ENCODE measurements around the gene CHD6.

CHD6 gene

GRCh38 chr20:41560970-41561369 is 57.2 kb downstream of the CHD6 start:
- no peak for ATAC-seq
- TF ChIP-seq PPARA (CRISPR knock-in tag; IDR thresholded peaks at IDR 0.05; ENCODE audit: borderline replicate concordance), result no peak
- TF ChIP-seq TSHZ2 (CRISPR knock-in tag; IDR thresholded peaks at IDR 0.05), result no peak
- TF ChIP-seq ARNTL (CRISPR knock-in tag; IDR thresholded peaks at IDR 0.05; ENCODE audit: borderline replicate concordance, low read depth), result no peak
- TF ChIP-seq TCF4 (CRISPR knock-in tag; IDR thresholded peaks at IDR 0.05; ENCODE audit: borderline replicate concordance), result no peak
- TF ChIP-seq CREB5 (CRISPR knock-in tag; IDR thresholded peaks at IDR 0.05; ENCODE audit: low read depth), result no peak
- TF ChIP-seq ZNF565 (CRISPR knock-in tag; conservative IDR thresholded peaks at IDR 0.05; ENCODE audit: low read depth), result no peak
- TF ChIP-seq ZFP30 (CRISPR knock-in tag; IDR thresholded peaks at IDR 0.05), result no peak
- TF ChIP-seq BACH2 (CRISPR knock-in tag; IDR thresholded peaks at IDR 0.05; ENCODE audit: borderline replicate concordance), result no peak

GRCh38 chr20:41559658-41560057 is 58.5 kb downstream of the CHD6 start:
- TF ChIP-seq RARB (CRISPR knock-in tag; IDR thresholded peaks at IDR 0.05), result no peak
- TF ChIP-seq CSRNP3 (CRISPR knock-in tag; IDR thresholded peaks at IDR 0.05), result no peak
- no peak for ATAC-seq

GRCh38 chr20:41553142-41553879 is 64.9 kb downstream of the CHD6 start:
- no peak for TF ChIP-seq ESRRG (CRISPR knock-in tag; IDR thresholded peaks at IDR 0.05)
- TF ChIP-seq CREB5 (CRISPR knock-in tag; IDR thresholded peaks at IDR 0.05; ENCODE audit: low read depth), result no peak
- no peak for TF ChIP-seq ZC3H10 (CRISPR knock-in tag; IDR thresholded peaks at IDR 0.05)
- TF ChIP-seq PATZ1 (CRISPR knock-in tag; IDR thresholded peaks at IDR 0.05; ENCODE audit: borderline replicate concordance), result no peak
- no peak for TF ChIP-seq ZNF70 (CRISPR knock-in tag; IDR thresholded peaks at IDR 0.05)
- TF ChIP-seq GLIS3 (CRISPR knock-in tag; IDR thresholded peaks at IDR 0.05), result no peak
- no peak for TF ChIP-seq TCF4 (CRISPR knock-in tag; IDR thresholded peaks at IDR 0.05; ENCODE audit: borderline replicate concordance)
- TF ChIP-seq PPARA (CRISPR knock-in tag; IDR thresholded peaks at IDR 0.05; ENCODE audit: borderline replicate concordance), result no peak
- TF ChIP-seq BACH2 (CRISPR knock-in tag; IDR thresholded peaks at IDR 0.05; ENCODE audit: borderline replicate concordance), result no peak
- no peak for TF ChIP-seq ZNF8 (CRISPR knock-in tag; IDR thresholded peaks at IDR 0.05)
- no peak for TF ChIP-seq ZFP30 (CRISPR knock-in tag; IDR thresholded peaks at IDR 0.05)
- no peak for TF ChIP-seq POU6F1 (CRISPR knock-in tag; IDR thresholded peaks at IDR 0.05; ENCODE audit: borderline replicate concordance, low read depth)
- no peak for TF ChIP-seq ISL1 (CRISPR knock-in tag; IDR thresholded peaks at IDR 0.05)
- no peak for TF ChIP-seq OSR1 (CRISPR knock-in tag; IDR thresholded peaks at IDR 0.05)
- TF ChIP-seq CSRNP3 (CRISPR knock-in tag; IDR thresholded peaks at IDR 0.05), result no peak
- TF ChIP-seq ARNTL (CRISPR knock-in tag; IDR thresholded peaks at IDR 0.05; ENCODE audit: borderline replicate concordance, low read depth), result no peak
- TF ChIP-seq ZNF565 (CRISPR knock-in tag; conservative IDR thresholded peaks at IDR 0.05; ENCODE audit: low read depth), result no peak
- TF ChIP-seq CSDC2 (CRISPR knock-in tag; IDR thresholded peaks at IDR 0.05), result no peak
- no peak for ATAC-seq
